HG03457 (cell line): Measurements from ENCODE around the gene FBXL3.
"Not testable (repeated sequence)": the region's sequence is repeated elsewhere in the genome, so short reads cannot be mapped to it uniquely, and the experiment has no call there.

Experiments used
- ATAC-seq: cut with Tn5 transposase; IDR thresholded peaks from one replicate; pipeline ENCODE4 v1.9.1; 2021; ENCODE audit warnings: moderate number of reproducible peaks; ENCODE audit not compliant: unreplicated experiment

FBXL3 gene

DNA sequence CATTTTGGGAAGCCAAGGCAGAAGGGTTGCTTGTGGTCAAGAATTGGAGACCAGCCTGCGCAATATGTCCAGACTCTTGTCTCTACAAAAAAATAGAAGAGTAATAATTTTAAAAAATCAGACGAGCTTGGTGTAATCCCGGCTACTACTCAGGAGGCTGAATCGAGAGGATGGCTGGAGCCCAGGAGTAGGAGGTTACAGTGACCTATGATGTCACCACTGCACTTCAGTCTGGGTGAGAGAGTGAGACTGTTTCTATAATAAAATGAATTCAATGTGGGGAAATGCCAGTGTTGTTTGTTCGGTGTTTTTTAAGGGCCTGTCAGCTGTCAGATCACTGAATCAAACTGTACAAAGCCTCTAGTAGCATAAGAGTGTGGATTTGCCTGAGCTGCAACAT lies 1.2 kb upstream of the FBXL3 start:
- no peak for ATAC-seq

DNA sequence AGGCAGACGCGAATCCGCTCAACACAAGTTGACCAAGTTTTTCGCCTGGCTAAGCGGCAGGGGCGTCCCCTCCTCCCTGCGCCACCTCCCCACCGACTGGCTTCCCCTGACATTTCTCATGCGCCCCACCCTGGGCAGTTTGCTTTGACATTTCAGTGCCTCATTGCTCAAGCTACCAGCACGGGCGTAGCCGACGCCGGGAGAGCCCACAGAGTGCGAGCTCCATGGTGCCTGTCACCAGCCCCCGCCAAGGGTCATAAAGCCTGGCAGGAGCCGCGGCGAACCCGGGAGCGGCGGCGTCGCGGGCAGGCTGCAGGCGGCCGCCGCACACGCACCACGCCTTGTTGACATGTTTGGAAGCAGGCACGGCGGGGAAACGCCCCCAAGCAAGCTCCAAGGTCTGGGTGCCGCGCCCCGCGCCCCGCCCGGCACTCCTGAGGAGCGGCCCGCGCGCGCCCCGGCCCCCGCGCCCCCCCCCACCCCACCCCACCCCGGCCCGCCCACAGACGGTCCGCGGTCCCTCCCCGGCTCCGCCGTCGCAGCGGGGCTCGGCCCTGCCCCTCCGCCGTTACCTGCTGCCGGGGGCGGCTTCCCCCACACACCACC lies 601 bp downstream of the FBXL3 start:
- peak; percentile 47 for ATAC-seq

DNA sequence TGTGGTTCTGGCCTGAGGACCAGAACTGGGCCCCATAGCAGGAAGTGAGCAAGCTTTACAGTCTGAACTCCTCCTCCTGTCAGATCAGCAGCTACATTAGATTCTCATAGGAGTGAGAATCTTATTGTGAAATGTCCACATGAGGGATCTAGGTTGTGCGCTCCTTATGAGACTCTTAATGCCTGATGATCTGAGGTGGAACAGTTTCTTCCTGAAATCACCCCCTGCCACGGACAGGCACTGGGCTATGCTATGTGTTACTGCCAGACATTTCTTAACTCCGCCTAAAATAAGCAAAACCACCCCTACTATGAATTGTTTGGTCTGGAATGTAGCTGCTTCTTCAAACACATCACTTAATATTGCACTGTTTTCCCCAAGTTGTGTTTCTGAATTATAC lies 4.6 kb downstream of the FBXL3 start:
- ATAC-seq = no peak

DNA sequence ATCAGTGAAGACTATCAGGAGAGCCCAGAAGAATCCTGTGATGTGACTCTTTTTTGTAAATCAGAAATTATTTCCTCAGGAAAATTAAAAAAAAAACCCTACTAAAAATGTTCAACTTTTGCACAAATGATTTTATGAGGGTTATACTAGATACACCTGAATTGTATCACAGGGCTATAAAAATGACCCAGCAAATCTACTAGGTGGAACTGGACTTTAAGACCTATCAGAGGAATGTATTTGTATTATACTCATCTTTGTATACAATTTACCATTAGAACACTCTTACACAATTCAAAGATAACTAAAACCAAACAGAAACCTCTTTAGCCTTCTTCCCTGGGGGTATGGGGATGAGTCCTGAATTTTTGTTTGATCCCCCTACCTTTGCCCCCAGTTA lies 7.2 kb downstream of the FBXL3 start:
- ATAC-seq = no peak

DNA sequence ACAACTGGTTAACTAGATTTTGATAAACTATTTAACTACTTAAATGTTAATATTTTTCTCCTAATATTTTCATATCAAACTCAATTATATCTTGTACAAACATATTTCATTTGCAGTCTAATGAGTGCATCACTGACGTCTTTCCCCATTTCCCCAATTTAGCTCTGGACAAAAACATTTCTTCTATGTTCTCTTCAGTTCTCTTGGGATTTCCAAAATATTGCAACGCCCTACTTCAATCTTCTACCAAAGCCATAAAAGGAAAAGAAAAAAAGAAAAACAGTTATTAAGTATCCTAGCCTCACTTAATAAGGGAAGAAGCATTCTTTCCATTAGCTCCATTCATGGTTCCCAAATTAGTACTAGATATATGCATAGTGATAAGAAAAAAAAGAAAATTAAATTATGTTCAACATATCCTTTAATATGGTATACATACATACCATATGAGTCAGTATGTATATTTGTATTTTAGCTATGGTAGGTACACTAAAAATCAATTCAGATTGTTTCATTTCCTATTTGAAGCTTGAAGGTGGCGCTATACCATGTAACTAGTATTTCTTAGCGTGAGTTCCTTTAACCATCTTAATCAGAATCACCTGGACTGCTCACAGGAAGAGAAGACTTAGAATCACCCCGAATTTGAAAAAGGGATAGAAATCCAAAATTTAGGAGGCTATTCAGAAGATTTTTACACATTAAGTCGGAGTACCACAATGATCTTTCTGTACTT lies 9.9 kb downstream of the FBXL3 start:
- no peak for ATAC-seq

DNA sequence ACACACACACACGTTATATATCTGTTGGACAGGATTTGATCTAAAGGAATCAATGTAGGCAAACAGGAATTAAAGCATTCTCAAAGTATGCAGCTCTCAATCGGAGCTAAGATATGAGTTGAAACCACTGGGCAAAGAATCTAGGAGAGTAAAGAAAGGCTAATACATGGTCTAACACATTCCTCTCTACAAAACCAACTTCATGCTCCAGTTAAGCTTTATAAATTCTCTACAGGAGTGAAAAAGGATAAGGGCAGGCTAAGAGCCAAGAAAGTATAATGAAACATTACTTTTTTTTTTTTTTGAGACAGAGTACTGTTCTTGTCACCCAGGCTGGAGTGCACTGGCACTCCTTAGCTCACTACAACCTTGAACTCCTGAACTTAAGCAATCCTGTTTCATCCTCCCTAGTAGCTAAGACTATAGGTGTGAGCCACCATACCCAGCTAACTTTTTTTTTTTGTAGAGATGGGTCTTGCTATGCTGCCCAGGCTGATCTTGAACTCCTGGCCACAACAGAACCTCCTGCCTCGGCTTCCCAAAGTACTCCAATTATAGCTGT lies 10.6 kb downstream of the FBXL3 start:
- no peak for ATAC-seq

DNA sequence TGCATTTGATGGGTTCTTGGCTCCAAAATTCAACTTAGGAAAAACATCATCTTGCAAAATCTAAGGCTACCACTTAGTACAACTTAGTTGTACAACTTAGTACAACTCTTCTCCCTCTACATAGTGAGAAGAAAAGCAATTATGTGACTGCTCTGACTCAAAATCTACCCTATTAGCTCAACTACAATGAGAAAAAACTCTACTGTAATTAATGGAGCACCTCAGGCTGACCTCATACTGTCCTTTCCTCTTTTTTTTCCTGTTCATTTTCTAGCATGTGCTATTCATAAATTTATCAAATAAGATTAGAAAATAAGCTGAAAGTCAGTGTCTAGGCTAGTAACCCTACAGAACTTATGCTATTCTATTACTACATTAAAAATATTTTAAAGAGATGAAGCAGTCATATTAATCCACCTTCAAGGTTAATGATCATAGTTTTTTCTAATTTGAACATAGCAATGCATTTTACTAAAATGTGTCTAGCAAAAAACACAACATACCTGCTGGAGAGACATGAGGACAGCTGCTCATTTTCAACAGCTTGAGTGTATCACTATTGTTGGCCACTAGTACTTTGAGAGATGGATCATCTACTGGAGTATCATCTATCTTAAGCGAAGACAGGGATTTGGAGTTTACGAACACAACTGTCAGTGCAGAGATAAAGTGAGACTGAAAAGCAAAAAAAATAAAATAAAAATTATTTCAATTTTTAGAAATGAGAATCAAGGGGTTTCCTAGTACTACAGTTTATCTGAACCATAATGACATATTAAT lies 11.9 kb downstream of the FBXL3 start:
- ATAC-seq = no peak

DNA sequence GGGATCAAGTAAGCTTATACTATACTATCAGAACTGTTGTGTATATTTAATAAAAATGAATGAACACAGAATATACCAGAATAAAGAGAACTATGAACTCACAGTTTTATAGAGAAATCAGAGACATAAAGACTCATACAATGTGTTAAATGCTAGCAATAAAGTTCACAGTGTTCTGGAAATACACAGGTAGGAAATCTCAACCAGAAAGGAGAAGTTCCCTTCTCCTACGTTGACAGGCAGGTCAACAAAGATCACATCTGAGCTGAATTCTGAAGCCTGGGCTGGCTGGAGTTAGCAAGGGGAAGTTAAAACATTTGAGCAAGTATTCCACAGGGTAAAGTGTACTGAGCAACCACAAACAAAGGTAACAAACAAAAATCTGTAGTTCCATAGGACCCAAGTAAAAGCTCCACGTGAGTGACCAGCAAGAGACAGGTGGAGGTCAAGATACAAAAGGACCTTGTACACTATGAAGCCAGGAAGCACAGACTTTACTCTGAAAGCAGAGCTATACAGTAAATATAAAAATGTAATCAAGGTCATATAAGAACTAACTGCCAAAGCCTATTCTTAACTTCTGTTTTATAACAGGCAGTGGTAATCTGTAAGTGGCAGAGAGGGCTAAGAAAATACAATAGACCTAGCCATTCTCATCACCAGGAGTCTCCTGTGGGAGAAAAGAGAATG lies 13.0 kb downstream of the FBXL3 start:
- no peak for ATAC-seq

DNA sequence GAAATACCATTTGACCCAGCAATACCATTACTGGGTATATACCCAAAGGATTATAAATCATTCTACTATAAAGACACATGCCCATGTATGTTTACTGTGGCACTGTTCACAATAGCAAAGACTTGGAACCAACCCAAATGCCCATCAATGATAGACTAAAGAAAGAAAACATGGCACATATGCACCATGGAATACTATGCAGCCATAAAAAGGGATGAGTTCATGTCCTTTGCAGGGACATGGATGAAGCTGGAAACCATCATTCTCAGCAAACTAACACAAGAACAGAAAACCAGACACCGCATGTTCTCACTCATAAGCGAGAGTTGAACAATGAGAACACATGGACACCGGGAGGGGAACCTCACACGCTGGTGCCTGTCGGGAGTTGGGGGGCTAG lies 17.2 kb downstream of the FBXL3 start:
- ATAC-seq = not testable (repeated sequence)

DNA sequence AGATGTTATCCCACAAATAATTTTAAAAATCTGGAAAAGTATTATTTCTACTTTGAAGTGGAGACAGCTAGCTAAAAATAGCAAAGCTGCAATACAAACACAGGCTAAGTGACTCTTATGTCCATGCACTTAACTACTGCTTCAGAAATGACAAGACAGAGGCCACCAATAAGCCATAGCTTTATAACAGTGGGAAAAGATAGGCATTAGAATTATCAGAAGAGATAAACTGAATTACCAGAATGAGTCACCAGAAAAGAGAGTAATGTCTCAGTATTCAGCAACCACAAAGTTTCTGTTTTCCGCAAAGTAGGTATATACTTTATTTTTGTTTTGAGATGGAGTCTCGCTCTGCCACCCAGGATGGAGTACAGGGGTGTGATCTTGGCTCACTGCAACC lies 17.9 kb downstream of the FBXL3 start:
- ATAC-seq = no peak

DNA sequence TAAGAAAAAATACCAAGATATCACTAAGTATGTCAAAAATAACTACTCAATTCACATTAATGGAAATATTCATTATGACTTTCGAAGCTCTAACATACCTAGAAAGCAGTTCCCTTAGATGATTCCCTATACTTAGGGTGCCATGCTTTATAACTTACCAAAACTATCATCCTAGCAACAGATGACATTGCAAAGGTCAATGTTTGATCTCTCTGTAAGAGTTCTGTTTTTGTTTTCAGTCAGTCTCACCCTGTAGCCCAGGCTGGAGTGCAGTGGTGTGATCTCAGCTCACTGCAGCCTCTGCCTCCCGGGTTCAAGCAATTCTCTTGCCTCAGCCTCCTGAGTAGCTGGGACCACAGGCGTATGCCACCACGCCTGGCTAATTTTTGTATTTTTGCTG lies 18.6 kb downstream of the FBXL3 start:
- ATAC-seq = not testable (repeated sequence)

DNA sequence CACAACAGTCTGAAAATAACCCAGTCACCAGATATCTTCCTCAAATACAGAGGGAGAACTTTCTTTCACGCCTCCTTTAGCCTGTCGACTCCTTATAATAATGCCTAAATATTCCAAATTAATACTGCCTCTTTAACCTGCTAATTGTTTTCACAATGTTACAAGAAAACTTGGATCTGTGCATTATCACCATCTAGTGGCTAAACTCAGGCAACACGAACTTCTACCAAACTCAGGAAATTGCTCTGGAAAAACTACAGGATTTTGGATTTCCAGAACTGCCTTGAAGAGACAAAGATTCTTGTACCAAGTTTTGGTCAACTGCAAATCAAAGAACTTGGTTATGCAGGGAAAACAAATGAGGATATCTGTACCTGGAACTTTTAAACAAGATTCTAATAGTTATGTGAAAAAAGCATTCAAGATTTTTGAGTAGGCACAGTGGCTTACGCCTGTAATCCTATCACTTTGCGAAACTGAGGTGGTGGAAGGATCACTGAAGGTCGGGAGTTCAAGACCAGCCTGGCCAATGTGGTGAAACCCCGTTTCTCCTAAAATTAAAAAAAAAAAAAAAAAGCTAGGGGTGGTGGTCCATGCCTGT lies 24.3 kb downstream of the FBXL3 start:
- ATAC-seq = no peak

DNA sequence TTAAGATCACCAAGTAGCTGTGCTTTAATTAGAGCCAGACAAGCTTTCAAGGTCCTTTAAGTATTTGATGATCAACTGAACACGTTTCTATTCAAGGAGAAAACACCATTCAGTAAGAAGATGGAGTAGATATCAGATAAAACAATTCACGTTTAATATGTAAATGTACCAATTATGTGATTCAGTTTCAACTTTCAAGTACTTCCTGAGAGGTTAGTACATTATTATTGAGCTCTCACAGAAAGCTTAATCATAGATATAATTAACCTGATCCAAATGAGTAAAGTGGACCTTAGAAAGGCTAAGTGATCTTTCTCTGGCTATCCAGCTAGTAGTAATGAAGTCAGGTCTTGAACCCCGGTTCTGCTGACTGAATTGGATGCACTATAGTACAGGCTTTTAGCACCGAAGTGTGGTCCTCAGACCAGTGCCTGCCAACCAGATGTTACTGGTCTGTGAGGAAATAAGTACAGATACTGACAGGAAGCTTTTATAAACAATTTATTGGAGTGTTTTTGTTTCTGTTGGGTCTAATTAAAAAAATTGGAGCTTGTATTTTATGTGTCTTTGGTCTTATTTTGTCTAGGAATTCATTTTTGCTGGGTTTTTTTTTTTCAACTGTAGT lies 24.9 kb downstream of the FBXL3 start:
- no peak for ATAC-seq

DNA sequence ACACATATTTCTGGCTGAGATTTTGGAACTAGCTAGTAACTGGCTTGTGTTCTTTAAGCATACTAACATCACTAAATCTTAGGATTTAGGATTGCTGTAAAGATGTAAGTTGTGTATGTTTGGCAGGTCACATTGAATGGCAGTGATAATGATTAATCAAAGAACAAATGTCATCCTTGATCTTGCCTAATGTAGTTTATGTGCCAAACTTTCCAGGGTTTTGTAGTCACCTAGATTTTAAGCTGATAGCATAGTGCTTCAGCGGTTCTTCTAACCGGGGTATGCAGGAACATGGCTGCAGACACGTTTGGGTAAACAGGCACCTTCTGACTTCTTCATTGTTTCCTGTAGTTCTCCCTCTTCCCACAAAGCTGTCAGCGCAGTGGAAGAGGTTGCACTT lies 25.4 kb downstream of the FBXL3 start:
- no peak for ATAC-seq

DNA sequence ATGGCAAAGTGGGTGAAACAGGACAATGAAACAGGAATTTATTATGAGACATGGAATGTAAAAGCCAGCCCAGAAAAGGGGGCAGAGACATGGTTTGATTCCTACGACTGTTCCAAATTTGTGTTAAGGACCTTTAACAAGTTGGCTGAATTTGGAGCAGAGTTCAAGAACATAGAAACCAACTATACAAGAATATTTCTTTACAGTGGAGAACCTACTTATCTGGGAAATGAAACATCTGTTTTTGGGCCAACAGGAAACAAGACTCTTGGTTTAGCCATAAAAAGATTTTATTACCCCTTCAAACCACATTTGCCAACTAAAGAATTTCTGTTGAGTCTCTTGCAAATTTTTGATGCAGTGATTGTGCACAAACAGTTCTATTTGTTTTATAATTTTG lies 26.5 kb downstream of the FBXL3 start:
- no peak for ATAC-seq

DNA sequence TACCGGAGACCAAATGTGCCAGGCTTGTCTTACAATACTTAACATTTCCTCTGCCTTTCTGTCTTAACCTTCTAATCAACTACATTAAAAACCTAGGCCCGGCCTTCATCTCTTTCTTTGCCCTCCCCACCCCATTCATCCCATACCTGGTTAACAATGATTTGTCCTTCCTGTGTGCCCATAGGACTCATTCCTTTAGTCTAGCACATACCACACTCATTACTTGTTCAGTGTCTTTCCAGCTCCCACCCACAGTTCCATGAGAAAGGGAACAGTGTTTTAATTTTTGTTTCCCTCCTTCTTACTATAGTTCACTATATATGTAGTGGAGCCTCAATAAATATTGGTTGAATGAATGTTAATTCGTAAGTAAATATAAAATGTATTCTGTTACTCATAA lies 32.7 kb downstream of the FBXL3 start:
- ATAC-seq = no peak

DNA sequence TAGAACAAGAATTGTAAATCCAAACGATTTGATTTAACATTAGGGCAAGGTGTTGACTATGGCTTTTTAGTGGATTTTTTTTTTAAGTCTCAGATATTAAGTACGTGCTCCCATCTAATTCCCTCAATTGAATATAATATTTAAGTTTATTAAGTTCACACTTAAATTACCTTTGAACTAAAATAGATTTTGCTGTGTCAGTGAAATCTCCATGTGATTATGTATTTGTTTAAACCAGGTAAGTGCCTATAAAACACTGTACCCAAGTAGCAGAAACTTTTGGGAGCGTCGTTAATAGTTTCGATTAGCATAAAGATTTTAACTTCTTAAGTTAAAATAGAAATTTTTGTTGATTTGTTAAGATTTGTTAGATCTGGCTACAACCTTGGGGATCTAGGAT lies 33.5 kb downstream of the FBXL3 start:
- no peak for ATAC-seq

DNA sequence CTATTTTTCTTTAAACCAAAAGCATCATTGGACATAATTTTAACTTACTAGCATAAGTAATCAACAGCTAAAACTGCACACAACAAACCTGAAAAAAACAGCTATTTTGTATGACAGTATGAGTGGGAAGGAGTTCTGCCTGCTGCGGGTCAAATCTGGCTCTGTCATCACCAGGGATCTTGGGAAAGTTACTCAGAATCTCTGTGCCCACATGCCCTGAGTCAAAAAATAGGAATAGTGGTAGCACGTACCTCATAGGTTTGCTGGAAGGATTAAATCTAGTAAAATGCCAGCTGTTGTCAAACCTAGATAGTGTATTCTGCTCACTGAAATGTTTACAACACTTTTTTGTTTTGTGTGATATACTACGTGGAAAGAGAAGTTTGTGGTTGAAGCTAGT lies 33.9 kb downstream of the FBXL3 start:
- ATAC-seq = no peak

DNA sequence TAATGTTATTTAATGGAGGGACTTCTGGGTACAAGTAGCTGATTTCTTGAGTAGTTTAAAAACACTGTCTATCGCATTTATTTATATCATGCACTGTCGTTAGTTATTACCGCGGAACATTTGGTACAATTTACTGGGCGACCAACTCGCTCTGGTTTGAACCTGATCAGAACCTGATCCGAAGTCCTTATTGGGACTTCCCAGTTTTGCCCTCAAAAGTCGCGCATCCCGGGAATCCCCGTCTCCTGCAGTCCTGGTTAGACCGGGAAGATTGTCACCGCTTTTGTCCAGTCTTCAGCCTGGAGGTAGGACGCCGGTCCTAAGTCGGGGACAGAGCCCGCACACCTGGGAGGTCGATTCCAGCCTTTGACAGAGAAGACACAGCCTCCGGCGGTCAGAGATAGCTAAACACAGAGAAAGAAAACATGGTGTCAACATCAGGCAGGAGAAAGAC lies 34.4 kb downstream of the FBXL3 start:
- no peak for ATAC-seq

DNA sequence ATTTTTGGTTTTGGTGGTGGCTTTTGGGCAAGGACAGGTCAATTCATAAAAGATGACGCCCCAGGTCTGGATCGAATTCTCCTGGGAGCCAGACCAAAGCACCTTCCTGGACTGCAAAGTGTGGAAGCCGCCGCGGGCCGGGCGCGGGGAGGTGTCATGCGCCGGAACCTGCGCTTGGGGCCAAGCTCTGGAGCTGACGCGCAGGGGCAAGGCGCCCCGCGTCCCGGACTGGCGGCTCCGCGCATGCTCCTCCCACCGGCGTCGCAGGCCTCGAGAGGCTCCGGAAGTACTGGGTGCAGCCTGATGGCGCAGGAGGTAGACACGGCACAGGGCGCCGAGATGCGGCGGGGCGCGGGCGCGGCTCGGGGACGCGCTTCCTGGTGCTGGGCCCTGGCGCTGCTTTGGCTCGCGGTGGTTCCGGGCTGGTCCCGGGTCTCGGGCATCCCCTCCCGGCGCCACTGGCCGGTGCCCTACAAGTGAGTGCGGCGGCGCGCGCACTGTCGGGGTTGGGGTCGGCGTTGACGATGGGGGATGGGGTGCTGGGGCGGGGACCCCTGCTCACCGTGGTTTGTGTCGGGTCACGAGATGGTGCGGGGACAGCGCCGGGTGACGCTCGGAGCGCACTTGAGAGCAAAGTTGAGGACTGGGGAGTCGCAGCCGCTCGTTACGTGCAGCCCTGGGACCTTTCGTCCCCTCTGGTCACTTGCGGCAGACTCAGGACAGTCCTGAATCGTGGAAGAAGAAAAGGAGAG lies 35.0 kb downstream of the FBXL3 start, which contains the start of gene CLN5:
Gene CLN5 (plus strand): TSS at position 286 of the 752 bp plus-strand sequence. CDS start 18 bp downstream, at position 304.
- peak; percentile 96 for ATAC-seq
